ENCODE data around the gene IQCH. TPM values are rescaled to one million over a fixed set of nuclear protein-coding genes. Genes with fewer than 3 reads are reported as not detected.

IQCH gene
- total RNA-seq, 1 donor from 2014 or later = 4.5 TPM

GRCh38 chr15:67411486-67411885, 156.9 kb downstream of the IQCH start:
- Mint-ChIP-seq H3K9me3 (ENCODE audit: unreplicated experiment) (no peaks in the 10 kb centered on the region), H3K27me3 (ENCODE audit: unreplicated experiment) (no peaks in the 10 kb centered on the region), H3K27ac (ENCODE audit: unreplicated experiment) (no peak overlapping the region), H3K4me1 (ENCODE audit: low read depth, unreplicated experiment) (peaks cover 12% of the 10 kb centered on the region), H3K4me3 (ENCODE audit: unreplicated experiment) (no peak overlapping the region), H3K36me3 (ENCODE audit: unreplicated experiment) (no peaks in the 10 kb centered on the region)
- no peak for DNase-seq
- no peak for TF ChIP-seq CTCF (IDR thresholded peaks at IDR 0.05; ENCODE audit: partially characterized antibody, unreplicated experiment)

DNA sequence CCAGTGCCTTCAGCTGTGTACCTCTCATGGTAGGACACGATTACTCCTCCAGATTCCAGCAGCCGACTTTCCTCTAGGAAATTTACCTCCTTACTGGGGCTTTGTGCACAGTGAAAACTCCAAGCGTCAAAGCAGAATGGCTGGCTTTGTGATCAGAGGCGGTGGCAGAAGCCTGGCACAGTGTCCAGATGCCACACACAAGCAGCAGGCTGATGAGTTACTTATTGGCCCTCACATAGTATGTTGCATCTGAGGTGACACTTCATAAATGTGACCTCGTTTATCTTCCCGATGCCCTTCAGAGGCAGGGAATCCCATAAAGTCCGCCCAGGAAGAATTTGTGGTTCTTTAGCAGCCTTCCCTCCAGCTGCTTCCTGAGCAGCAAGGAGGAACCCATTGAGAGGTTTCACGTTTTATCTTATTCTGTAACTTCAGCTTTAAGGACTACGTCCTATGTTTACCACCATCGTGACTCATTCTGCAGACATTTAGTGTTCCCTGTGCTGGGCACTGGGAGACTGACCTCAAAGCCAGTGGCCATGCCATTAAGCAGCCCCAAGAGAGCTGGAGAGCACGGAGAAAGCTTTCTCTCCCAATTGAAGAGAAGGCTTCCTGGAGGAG, 159.3 kb downstream of the IQCH start:
- TF ChIP-seq CTCF (IDR thresholded peaks at IDR 0.05; ENCODE audit: partially characterized antibody, unreplicated experiment) = no peak

DNA sequence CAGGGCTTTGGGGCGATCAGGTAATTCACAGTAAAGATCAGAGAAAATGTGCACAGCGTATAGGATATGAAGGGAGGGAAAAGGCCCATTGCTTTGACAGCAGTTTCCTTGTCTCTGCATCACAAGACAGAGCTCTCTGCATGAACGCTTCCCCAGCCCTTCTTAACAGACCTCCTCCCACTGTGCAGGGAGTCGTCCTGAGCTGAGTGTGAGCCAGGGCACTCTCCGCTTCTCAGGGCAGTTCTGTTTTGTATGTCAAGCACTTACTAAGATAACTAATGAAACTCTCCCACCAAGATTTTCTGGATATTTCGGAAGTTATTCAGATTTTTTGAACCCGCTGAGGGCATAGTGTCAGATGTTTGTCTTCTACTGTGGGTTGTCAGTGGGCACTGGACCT, 160.6 kb downstream of the IQCH start:
- Mint-ChIP-seq H3K9me3 (ENCODE audit: unreplicated experiment) (no peaks in the 10 kb centered on the region), H3K4me1 (ENCODE audit: low read depth, unreplicated experiment) (no peaks in the 10 kb centered on the region), H3K4me3 (ENCODE audit: unreplicated experiment) (no peak overlapping the region), H3K36me3 (ENCODE audit: unreplicated experiment) (no peaks in the 10 kb centered on the region), H3K27ac (ENCODE audit: unreplicated experiment) (no peak overlapping the region), H3K27me3 (ENCODE audit: unreplicated experiment) (no peaks in the 10 kb centered on the region)
- no peak for DNase-seq
- no peak for TF ChIP-seq CTCF (IDR thresholded peaks at IDR 0.05; ENCODE audit: partially characterized antibody, unreplicated experiment)

More for the DNA sequence above, 159.3 kb downstream of the IQCH start:
- DNase-seq = no peak
- no peaks in the 10 kb centered on the region for H3K36me3 Mint-ChIP-seq (ENCODE audit: unreplicated experiment)
- H3K9me3 Mint-ChIP-seq (ENCODE audit: unreplicated experiment) = no peaks in the 10 kb centered on the region
- H3K27me3 Mint-ChIP-seq (ENCODE audit: unreplicated experiment) = no peaks in the 10 kb centered on the region
- peaks cover 2% of the 10 kb centered on the region for H3K4me1 Mint-ChIP-seq (ENCODE audit: low read depth, unreplicated experiment)
- H3K4me3 Mint-ChIP-seq (ENCODE audit: unreplicated experiment) = no peak overlapping the region
- H3K27ac Mint-ChIP-seq (ENCODE audit: unreplicated experiment) = no peak overlapping the region

- Mint-ChIP-seq H3K36me3 (ENCODE audit: unreplicated experiment) (no peaks in the 10 kb centered on the region), H3K27me3 (ENCODE audit: unreplicated experiment) (no peaks in the 10 kb centered on the region)
These were observed 162.3 kb downstream of the IQCH start for GRCh38 chr15:67416891-67417290.

More at GRCh38 chr15:67416891-67417290, 162.3 kb downstream of the IQCH start:
- Mint-ChIP-seq H3K4me3 (ENCODE audit: unreplicated experiment) (no peak overlapping the region), H3K27ac (ENCODE audit: unreplicated experiment) (no peak overlapping the region), H3K9me3 (ENCODE audit: unreplicated experiment) (no peaks in the 10 kb centered on the region), H3K4me1 (ENCODE audit: low read depth, unreplicated experiment) (no peaks in the 10 kb centered on the region)
- no peak for DNase-seq
- TF ChIP-seq CTCF (IDR thresholded peaks at IDR 0.05; ENCODE audit: partially characterized antibody, unreplicated experiment) = no peak
